GM19023 (cell line): ENCODE data around the gene ANXA2R.
A peak's percentile ranks its signal among the peaks of the same experiment; 100 is the strongest.
"Not testable (repeated sequence)": the region's sequence is repeated elsewhere in the genome, so short reads cannot be mapped to it uniquely, and the experiment has no call there.

Experiments
- ATAC-seq: cut with Tn5 transposase; IDR thresholded peaks from one replicate; pipeline ENCODE4 v1.9.1; 2021; ENCODE audit warnings: mild to moderate bottlenecking, moderate library complexity; ENCODE audit not compliant: unreplicated experiment

Gene ANXA2R

DNA sequence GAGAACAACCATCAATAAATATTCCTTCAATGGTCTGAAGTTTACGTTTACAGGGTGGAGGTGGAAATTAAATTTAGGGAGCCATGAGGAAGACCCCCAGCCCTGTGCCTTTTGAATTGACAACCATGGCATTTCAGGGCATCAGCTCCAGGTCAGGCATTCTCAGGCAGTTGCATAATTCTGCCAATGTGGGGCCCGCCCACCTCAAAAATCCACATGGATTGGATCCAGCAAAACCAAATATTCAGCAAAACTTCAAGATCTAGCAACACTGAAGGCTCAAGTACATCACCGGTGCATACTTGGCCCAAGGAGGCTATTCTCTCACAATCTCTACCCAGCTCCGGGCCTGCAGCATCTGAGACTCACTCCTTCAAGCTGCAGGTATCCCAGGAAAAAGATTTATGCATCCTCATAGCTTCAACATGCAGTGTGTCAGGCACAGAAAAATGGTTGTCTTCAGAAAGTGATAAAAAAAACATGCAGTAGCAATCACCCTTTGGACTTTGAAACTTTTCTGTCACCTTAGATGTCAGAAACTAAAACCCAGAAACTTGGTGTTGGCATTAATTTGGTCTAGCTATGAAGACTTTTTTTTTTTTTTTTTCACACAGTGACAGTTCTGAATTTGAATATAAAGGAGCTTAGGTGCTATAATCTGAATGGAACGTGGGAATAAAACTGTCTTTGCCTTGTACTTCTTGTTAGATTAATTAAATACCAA is 21.4 kb upstream of the ANXA2R start:
- no peak for ATAC-seq

DNA sequence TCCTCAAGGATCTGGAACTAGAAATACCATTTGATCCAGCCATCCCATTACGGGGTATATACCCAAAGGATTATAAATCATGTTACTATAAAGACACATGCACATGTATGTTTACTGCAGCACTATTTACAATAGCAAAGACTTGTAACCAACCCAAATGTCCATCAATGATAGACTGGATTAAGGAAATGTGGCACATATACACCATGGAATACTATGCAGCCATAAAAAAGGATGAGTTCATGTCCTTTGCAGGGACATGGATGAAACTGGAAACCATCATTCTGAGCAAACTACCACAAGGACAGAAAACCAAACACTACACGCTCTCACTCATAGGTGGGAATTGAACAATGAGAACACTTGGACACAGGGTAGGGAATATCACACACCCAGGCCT is 19.9 kb upstream of the ANXA2R start:
- not testable (repeated sequence) for ATAC-seq

DNA sequence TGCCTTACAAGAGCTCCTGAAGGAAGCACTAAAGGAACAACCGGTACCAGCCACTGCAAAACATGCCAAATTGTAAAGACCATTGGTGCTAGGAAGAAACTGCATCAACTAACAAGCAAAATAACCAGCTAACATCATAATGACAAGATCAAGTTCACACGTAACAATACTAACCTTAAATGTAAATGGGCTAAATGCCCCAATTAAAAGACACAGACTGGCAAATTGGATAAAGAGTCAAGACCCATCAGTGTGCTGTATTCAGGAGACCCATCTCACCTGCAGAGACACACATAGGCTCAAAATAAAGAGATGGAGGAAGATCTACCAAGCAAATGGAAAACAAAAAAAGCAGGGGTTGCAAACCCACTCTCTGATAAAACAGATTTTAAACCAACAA is 15.0 kb upstream of the ANXA2R start:
- not testable (repeated sequence) for ATAC-seq

DNA sequence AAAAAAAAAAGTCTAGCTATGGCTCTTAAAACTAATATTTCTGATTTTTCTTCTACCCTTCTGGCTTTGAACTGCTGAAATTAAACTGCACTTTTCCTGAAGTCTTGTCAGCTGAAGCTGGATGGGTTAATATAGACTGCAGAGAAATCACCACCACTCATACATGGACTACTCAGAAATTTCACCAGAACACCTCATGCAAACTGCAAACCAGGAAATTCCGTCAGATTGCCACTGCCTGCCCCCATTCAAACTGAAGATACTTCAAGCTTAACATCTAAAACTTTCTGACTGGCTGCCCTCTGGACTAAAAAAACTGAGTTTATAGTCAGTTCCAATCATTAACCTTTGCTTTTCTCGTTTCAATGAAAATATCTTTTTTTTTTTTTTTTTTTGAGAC is 11.6 kb upstream of the ANXA2R start:
- ATAC-seq: no peak

DNA sequence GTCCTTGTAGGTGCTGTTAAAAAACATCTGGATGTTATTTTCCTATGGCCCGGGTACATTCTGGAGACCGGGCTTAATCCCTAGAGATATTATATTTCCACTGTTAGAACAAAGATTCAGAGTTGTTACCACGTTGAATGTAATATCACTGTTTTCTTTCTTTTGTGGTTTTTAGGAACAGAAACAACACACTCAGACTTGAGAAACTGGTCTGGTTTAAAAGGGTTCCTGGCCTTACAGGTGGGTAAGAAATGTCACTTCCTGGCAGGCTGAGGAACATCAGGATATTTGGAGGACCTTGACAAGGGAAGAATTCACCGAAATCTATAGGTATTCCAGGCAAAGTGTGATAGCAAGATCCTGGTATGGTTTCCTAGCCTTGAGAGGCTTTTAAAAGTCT is 10.3 kb upstream of the ANXA2R start:
- no peak for ATAC-seq

DNA sequence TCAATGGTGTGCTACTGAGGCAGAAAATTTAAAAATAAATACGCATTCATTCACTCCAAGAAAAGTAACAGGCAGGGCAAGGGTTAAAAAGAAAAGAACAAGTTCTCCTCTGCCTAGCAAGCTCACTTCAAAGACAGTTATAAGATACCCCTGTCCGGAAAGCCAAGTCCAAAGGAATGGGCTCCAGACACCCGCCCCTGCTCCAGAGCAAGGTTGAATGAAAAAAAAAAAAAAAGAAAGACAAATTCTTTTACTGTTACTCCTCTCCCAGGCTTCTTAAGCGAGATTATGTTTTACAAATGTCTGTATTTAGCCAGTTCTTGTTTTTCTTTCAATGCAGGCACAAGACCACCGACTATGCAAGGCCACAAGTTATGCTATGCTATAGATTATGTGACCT is 9.1 kb upstream of the ANXA2R start:
- ATAC-seq: no peak

DNA sequence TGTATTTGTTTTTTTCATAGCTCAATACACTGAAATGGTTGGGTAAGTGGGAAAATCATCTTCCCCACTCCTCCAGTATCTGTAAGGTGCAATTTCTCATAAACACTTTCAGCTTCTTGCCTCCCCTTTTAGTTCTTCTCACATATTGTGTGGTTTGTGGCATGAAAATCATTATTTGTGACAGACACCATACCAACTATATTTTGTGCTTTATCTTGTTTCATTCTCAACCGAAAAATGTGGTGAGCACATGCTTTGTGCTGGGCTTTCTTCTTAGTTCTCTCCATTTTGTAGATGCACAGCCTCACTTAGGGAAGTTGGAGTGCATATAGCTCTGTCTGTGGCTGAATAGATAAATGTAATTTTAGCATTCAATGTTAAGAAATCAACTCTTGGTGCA is 6.4 kb upstream of the ANXA2R start:
- ATAC-seq: no peak

DNA sequence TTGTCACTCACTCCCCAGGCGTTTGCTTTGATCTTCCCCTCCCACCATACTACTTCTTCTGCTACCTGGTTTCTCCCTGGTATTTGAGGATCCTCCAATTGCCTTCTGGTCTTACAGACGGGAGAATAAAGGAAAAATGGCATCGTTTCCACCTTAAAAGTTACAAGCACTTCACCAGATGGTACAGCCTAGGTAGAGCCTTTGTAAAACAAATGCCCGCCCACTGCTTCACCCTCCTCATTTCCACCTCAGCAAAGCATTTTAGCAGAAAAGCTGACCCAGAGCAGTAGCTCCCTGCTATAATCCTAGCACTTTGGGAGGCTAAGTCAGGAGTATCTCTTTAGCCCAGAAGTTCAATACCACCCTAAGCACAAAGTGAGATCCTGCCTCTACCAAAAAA is 5.1 kb upstream of the ANXA2R start:
- no peak for ATAC-seq

DNA sequence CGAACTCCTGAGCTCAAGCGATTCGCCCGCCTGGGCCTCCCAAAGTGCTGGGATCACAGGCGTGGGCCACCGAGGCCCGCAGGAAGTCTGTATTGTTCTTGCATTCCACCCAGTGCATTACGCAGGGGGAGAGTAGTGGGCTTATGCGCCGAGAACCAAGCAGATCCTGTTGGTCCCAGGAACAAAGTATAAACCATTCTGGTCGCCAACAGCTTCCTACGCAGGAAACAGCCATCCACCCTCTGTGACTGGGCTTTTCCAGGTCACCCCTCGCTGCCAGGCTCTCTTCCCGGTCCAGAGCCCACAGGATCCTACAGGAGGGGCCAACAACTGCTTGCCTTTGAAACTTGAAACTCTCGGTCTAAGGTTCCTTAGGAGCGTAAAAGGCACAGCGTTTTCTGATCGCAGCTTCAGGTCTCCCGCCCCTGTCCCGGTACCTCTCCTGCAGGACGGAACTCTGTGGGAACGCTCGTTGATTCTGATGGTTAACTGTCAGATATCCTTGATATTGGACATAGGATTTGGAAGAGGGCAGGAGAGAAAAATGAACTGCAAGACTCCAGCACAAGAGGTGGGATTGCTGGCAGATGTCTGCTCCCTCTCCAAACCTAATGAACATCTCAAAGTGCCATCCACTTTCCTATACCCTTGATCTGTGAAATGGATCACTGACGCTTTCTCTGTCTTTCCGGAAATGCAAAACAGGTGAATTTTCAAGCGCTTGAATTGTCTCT is 4.2 kb upstream of the ANXA2R start:
- no peak for ATAC-seq

DNA sequence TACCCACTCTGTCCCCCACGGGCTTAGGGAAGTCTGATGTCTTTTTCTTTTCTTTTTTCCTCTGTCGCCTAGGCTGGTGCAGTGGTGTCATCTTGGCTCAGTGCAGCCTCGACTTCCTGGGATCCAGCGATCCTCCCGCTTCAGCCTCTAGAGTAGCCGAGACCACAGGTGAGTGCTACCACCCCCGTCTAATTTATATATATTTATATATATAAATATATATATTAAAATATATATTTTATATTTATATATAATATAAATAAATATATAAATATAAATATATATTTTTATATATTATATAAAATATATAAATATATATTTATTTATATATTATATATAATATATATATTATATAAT is 3.3 kb upstream of the ANXA2R start:
- ATAC-seq: no peak

DNA sequence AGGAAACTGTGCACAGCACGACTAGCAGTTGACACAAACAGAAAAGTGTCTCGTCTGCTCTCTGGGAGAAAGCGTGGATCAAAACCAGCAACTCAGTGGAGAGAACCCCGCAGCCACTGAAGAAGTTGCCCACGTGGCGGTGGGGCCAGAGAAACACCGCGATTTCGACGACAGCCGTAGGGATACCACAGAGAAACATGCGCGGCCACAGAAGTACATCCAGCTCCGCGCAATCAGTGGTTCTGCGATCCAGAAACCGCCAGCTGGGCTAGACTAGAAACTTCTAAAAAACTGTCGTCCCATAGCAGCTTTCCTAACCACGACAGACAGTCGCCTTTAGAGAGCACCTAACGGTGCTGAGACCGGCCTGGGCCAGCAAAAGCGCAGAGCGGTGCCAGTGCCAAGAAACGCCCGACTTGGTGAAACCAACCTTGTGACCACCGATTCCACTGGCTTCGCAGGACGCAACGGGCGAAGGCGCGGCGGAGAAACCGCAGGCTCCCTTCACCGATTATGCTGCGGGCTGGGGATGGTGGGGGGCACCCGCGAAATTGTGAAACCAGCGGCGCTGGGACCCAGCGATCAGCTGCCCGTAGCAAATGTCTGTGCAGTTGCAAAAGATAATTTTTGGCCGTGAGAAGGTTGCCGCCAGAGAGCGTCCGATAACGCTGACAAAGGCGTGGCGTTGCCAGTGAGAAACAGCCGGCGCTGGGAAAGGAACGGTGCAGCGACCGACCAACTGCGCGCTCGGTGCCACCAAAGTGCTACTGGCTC is 2.7 kb upstream of the ANXA2R start:
- peak; percentile 30 for ATAC-seq

DNA sequence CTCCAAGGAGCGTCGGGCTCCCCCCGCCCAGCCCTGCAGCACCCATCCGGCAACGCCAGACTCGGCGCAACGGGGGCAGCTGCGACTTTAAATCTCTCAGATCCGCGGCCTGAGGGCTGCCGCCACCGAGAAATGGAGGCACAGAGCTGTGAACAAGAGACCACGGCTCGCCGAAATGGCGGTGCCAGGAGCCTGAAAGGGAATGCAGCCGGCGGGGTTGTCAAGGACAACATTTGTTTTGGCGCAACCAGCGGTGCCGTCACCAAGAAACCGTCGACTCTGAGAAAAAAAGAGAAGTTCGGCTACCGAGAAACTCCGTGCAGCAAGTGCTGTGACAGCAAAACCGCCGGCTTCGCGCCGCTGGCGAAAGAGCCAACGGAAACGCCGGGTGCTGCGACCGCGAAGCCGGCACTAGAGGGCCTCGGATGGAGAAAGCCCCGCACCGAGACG is 2.1 kb upstream of the ANXA2R start:
- ATAC-seq: peak; percentile 30

DNA sequence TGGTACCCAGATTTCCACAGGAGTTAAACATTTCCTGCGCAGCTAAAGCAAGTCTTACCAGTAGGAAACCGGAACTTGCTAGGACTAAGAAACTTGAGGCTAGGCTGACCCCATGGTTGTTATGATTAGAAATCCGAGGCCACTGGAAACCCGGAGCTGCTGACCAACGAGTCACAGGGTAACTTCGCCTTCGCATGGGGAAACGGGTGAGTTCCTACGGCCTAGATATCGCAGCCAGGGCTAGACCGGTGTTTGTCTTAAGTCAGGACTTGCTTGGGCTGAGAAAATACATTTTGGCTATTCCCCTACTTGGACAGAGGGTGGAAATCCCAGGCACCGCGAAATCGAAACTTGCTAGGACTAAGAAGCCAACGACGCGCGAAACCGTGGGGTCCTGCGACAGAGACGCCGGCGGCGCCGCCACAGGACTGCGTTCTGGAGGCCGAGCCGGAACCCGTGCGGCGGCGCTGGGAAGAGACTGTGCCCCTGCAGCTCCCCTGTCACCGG is 1.6 kb upstream of the ANXA2R start:
- ATAC-seq: peak; percentile 20

DNA sequence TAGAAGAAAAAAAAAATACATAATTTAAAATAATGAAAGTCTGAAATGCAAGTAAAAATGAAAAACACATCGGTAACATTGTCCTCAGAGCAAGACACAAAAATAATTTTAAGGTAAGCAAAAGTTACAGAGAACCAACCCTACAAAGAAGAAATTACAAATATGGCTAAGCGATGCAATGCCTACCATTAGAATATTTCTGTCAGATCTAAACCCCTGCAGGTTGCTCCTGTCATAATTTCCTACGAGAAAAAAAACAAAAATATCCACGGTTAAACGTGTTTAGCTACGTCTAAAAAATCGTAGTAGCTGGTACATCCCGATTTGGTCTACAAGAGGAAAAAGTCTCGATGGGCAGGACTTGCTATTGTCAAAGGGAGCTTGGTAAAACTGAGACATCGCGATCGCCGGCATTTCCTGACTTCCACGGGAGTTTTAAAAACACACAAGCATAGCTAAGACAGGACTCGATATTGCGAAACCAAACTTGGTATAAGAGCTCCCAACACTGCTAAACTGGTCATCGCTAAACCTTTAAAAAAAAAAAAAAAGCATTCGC is 1.1 kb upstream of the ANXA2R start:
- no peak for ATAC-seq

DNA sequence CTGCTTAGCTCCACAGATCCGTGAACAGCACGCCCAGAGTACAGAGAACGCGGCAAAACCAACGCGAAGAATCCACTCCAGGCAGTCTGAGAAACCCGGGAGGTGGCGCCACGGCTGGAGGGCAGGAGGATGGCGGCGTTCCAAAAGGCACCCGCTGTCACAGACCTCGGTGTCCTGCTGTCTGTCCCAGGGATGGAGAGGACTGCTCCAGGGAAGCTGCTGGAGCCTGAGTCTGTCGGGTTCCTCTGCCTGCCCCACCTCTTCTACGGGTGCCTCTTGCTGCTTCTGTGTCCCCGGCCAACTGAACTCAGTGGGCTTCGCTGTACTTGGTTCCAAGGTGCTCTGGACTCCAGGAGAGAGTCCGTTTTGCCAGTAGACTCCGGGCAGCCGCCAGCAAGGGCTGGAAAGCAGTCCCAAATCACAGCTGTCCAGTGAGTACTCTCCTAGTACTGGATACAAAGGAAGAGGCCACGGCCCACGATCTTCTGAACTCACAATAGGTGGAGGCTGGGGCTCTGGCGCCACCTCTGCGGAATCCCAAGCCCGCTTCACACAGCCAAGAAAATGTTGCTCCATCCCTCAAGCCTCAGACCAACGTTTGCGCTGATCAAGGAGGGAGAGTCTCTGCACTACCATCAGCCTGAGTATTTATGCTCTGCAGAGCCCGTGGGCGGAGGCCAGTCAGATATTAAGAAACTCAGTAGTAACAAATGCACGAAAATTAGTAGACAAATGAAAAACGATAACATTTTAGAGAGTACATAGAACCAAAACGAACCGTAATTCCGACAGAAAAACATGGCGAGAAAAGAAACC is 440 bp downstream of the ANXA2R start:
- no peak for ATAC-seq

DNA sequence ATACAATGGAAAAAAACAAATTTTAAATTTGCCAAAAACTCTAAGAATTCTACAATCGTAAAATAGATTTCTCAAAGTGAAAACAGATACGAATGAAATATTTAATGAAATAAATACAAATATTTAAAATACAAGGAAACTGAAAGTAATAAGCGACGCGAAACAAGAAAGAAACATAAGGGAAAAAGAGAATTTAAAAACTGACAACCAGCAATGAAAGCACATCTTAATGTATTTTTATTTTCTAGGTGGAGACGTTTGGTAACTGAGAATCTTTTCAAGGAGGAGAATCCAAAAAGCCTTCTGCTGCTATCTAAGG is 1.0 kb downstream of the ANXA2R start:
- ATAC-seq: no peak

DNA sequence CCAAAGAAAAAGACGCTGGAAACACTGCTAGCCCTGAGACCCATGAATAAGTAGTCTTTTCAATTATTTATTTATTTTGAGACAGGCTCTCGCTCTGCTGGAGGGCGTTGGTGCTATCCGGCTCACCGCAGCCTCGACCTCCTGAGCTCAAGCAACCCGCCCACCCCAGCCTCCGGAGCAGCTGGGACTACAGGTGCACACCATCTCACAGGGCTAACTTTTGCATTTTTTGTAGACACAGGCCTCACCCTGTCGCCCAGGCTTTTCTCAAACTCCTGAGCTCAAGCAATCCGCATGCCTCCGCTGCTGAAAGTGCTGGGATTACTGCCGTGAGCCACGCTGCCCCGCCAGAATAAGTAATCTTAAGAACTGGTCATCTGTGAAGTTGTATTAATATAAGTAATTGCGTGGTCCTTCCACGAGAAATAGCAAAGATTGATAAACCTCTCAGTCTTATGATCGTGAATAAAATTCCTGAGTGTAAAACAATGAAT is 1.6 kb downstream of the ANXA2R start:
- no peak for ATAC-seq

DNA sequence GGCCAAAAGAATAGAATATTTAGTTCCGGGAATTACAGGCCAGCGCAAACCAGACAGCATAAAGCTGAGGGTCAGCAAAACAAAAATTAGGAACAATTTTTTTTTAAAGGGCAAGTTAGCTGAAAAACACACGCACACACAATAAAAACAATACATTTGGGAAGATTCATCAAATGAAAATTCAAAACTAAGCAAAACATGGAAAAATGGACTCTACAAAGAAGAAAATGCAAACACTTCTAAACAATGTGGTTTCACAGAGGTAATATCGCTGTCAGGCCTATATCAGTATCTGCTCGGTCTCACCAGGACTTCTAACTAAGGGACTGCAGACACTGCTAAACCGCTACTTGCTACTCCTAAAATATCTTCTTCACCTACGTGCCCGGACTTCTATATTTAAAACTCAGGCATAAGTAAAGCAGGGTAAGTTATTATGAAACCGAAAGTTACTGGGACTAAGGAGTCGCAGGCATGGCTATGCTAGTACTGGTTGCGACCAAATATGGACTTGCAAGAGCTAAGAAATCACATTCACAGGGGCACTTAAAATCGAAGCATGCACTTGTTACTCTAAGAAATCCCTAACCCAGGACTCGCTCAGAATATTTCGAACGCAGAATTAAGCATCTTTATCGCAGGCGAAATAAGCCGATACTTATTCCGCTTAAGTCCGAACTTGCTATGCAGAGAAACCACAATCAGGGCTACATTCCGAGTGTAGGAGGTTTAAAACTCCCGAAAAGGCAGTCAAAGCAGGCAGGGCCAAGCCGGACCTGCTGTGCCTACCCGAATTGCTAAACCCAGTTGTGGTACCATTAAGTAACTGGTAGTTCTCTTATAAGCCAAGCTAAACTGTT is 2.3 kb downstream of the ANXA2R start:
- no peak for ATAC-seq

DNA sequence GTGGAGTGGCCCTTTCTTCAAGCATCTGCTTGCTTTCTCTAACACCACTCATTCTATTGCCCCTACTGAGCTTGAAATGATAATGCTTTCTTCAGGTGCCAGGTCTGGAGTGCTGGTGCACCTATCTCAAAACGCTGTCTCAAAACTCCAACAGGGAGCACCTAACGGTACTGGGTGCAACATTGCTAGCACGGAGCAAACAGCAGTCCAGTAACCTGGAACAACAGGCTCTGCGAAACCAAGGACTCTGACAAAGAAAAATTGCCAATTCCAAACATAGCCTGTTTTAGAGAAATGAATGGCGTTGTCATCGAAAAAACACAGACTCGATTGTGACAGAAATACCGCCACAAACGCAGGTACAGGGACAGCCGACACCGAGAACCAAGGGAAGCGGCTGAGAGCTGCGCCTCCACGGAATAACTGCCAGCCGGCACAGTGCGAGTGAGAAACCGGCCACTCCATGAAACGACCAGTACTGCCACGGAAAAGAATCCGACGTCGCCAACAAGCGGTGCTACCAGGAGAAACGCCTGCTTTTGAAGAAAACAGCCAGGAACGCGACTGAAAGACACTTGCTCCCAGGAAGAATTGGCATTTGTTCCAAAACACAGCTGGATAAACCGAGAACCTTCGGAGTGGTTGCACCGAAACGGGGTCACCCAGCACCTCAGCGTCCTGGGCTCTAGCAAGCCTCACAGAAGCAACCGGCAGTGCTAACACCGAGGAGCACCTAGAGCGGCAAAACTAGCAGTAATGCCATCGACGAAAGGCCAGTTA is 3.1 kb downstream of the ANXA2R start:
- ATAC-seq: no peak
